ENCODE measurements around the gene GPR146.

GPR146 gene

GRCh38 chr7:1010226-1010625, 34.1 kb upstream of the GPR146 start:
- no peak for DNase-seq
- H3K36me3 ChIP-seq, result peaks cover 7 to 44% (median 30%) of the 10 kb centered on the region in 3 donors
- intact Hi-C loops (cut with DNase I; ENCODE audit: low total_unique reads), result no loop called here
- TF ChIP-seq, protein P1, sequence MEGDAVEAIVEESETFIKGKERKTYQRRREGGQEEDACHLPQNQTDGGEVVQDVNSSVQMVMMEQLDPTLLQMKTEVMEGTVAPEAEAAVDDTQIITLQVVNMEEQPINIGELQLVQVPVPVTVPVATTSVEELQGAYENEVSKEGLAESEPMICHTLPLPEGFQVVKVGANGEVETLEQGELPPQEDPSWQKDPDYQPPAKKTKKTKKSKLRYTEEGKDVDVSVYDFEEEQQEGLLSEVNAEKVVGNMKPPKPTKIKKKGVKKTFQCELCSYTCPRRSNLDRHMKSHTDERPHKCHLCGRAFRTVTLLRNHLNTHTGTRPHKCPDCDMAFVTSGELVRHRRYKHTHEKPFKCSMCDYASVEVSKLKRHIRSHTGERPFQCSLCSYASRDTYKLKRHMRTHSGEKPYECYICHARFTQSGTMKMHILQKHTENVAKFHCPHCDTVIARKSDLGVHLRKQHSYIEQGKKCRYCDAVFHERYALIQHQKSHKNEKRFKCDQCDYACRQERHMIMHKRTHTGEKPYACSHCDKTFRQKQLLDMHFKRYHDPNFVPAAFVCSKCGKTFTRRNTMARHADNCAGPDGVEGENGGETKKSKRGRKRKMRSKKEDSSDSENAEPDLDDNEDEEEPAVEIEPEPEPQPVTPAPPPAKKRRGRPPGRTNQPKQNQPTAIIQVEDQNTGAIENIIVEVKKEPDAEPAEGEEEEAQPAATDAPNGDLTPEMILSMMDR (IDR thresholded peaks at IDR 0.05), result no peak
- peaks cover 0 to 28% (median 1%) of the 10 kb centered on the region in 4 donors for H3K4me1 ChIP-seq
- no peaks in the 10 kb centered on the region for H3K27me3 ChIP-seq
- H3K27ac ChIP-seq, result no peak overlapping the region
- no peaks in the 10 kb centered on the region for H3K9me3 ChIP-seq
- H3K4me3 ChIP-seq, result no peak overlapping the region

DNA sequence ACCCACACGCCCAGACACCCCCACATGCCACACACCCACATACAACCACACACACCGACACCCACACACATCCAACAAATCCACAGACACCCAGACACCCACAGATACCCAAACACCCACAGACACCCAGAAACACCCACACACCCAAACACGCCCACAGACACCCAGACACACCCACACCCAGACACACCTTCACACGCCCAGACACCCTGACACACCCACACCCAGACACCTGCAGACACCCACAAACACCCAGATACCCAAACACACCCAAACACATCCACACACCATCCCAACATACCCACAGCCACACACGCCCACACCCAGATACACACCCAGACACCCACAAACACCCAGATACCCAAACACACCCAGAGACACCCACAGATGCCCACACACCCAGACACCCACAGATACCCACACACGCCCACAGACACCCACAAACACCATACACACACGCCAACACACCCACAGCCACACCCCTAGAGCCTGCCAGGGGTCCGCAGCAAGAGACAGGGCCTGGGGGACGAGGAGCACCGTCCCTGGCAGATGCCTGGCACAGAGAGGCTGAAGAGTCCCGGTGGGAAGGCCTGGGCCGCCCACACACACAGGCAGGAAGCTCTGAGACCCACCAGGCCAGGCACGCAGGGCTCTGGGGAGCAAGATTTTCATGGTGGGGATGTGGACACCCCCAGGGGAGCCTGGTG, 32.9 kb upstream of the GPR146 start:
- intact Hi-C loops (cut with DNase I; ENCODE audit: low total_unique reads), result no loop called here

DNA sequence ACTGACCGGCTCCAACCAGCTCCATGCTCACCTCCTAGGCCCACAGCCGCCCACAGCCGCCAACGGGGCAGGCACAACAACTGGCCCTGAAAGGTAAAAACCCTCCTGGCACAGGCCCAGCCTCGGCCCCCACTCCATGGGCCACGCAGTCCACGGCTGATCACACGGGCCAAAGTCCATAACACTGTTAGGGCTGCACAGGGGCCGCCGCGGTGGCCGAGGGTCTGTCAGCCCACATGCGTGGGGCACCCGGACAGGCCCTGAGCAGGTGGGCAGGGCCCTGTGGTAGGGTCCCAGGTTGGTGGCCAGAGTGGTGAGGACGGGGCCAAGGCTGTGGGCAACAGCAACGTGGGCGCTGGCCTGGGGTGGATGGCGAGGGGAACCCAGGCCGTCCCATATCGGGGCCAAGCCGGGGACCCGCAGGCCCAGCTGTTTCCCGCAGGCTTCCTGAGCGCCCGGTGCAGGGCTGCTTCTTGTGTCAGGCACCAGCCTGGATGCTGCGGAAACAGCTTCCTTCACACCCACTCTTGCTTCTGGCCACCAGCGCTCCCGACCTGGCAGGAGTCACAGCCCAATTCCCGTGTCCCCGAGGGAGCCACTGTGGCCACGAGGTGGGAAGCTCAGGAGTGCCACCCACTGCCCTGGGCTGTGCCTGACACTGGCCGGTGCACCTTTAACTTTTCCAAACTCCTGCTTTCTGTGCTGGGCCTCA, 32.2 kb upstream of the GPR146 start:
- Histone ChIP-seq H3K36me3 (peaks cover 7 to 35% (median 30%) of the 10 kb centered on the region in 3 donors), H3K27me3 (no peaks in the 10 kb centered on the region), H3K4me1 (peaks cover 0 to 36% (median 5%) of the 10 kb centered on the region in 4 donors), H3K27ac (no peak overlapping the region), H3K4me3 (no peak overlapping the region), H3K9me3 (no peaks in the 10 kb centered on the region)
- intact Hi-C loops (cut with DNase I; ENCODE audit: low total_unique reads), result no loop called here
- TF ChIP-seq, protein P1 (IDR thresholded peaks at IDR 0.05), result no peak
- DNase-seq, result no peak

More for the DNA sequence above, 32.9 kb upstream of the GPR146 start:
- Histone ChIP-seq H3K27ac (no peak overlapping the region), H3K9me3 (no peaks in the 10 kb centered on the region), H3K4me1 (peaks cover 0 to 36% (median 4%) of the 10 kb centered on the region in 4 donors), H3K36me3 (peaks cover 7 to 37% (median 30%) of the 10 kb centered on the region in 3 donors), H3K4me3 (no peak overlapping the region), H3K27me3 (no peaks in the 10 kb centered on the region)
- TF ChIP-seq, protein P1 (IDR thresholded peaks at IDR 0.05), result no peak
- no peak for DNase-seq

GRCh38 chr7:1012716-1013095, 31.6 kb upstream of the GPR146 start:
- TF ChIP-seq, protein P1 (IDR thresholded peaks at IDR 0.05), result no peak
- Histone ChIP-seq H3K4me1 (peaks cover 0 to 36% (median 5%) of the 10 kb centered on the region in 4 donors), H3K27ac (no peak overlapping the region), H3K4me3 (no peak overlapping the region), H3K36me3 (peaks cover 7 to 35% (median 30%) of the 10 kb centered on the region in 3 donors), H3K9me3 (no peaks in the 10 kb centered on the region), H3K27me3 (no peaks in the 10 kb centered on the region)
- intact Hi-C loops (cut with DNase I; ENCODE audit: low total_unique reads), result no loop called here
- DNase-seq, result no peak

DNA sequence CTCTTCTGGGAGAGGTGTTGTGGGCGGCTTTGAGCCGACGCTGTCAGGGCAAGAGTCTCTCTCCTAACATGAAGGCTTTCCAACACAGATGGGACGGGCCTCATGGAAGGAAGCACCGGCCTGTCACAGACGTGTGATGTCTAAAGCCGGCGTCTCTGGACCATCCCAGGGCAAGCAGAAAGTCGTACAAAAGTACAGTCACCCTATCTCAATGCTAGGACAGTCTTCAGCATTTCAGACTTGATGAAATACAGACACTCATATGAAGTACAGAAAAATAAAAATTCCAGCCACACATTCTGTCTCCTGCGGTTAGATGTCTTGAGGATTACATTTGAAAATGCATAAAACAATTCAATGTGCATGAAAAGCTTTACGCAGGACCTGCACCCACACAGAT, 30.8 kb upstream of the GPR146 start:
- H3K4me1 ChIP-seq, result peaks cover 0 to 39% (median 5%) of the 10 kb centered on the region in 4 donors
- no peaks in the 10 kb centered on the region for H3K9me3 ChIP-seq
- TF ChIP-seq, protein P1 (IDR thresholded peaks at IDR 0.05), result no peak
- H3K36me3 ChIP-seq, result peaks cover 7 to 35% (median 28%) of the 10 kb centered on the region in 3 donors
- no peak overlapping the region for H3K4me3 ChIP-seq
- DNase-seq, result no peak
- H3K27me3 ChIP-seq, result no peaks in the 10 kb centered on the region
- H3K27ac ChIP-seq, result no peak overlapping the region
- intact Hi-C loops (cut with DNase I; ENCODE audit: low total_unique reads), result no loop called here
